Tibial nerve (tissue), 4 donors: ENCODE measurements around the gene TMBIM4. TPM values are rescaled to one million over a fixed set of nuclear protein-coding genes. Genes with fewer than 3 reads are reported as not detected.
"Not testable (repeated sequence)": the region's sequence is repeated elsewhere in the genome, so short reads cannot be mapped to it uniquely, and the experiment has no call there.

ENCODE experiments used
- DNase-seq, 2 donors: peaks; one replicate each; pipeline ENCODE4 v3.0.0-alpha.2; 2019; ENCODE audit warnings: low spot score in 2 of 2
- H3K27ac ChIP-seq, 4 donors: fragments of 200-600 bp; sonication (generic) in 3 of 4; one replicate each; pipeline ENCODE4 v1.5.1; 2017 to 2019; ENCODE audit warnings: mild to moderate bottlenecking in 1 of 4
- H3K27me3 ChIP-seq, 2 donors: fragments of 200-600 bp; sonication (generic) in 1 of 2; one replicate each; pipeline versions ENCODE4 v1.5.1 to v1.6.0; 2017 to 2019
- H3K36me3 ChIP-seq, 3 donors: fragments of 200-600 bp; sonication (generic); one replicate each; pipeline ENCODE4 v1.5.1; 2018 to 2019
- H3K4me1 ChIP-seq, 4 donors: fragments of 200-600 bp; sonication (generic) in 3 of 4; one replicate each; pipeline ENCODE4 v1.5.1; 2017 to 2019
- H3K4me3 ChIP-seq, 4 donors: fragments of 200-600 bp; sonication (generic) in 3 of 4; one replicate each; pipeline ENCODE4 v1.5.1; 2017 to 2019; ENCODE audit warnings: mild to moderate bottlenecking in 1 of 4, moderate library complexity in 1 of 4
- H3K9me3 ChIP-seq, 4 donors: fragments of 200-600 bp; sonication (generic) in 3 of 4; one replicate each; pipeline ENCODE4 v1.5.1; 2017 to 2019
- CTCF ChIP-seq, 5 experiments: fragments of 200-600 bp in 3 of 5; fragments of 450-650 bp in 2 of 5; sonication (generic) in 3 of 5; IDR thresholded peaks; one replicate each; pipeline ENCODE4 v1.5.1; 2016 to 2019; ENCODE audit warnings: antibody characterized with exemption in 5 of 5, mild to moderate bottlenecking in 3 of 5, moderate library complexity in 2 of 5
- EP300 ChIP-seq, 2 donors: sonication (generic); formaldehyde crosslinking; IDR thresholded peaks; one replicate each; pipeline ENCODE4 v1.6.1; 2017; ENCODE audit warnings: antibody characterized with exemption in 2 of 2, mild to moderate bottlenecking in 1 of 2
- POLR2A ChIP-seq, 2 donors: fragments of 450-650 bp; IDR thresholded peaks; one replicate each; pipeline ENCODE4 v1.6.1; 2017; ENCODE audit warnings: antibody characterized with exemption in 2 of 2, mild to moderate bottlenecking in 2 of 2, moderate library complexity in 2 of 2
- WGBS, 2 donors: methylation state at CpG; one replicate each; pipeline ENCODE4 v1.1.5; 2018; 5-methylcytosine and 5-hydroxymethylcytosine counted together
- total RNA-seq, 4 donors: library from RNA; depleted of rRNA; stranded (reverse); fragments of >200 nt; gene quantifications; one replicate each; pipeline ENCODE4 v1.1.0, GENCODE V29; 2016

Gene TMBIM4
- total RNA-seq, 4 donors from 2014 or later: 101 to 229 (median 199) TPM

- Histone ChIP-seq H3K4me1 (no peaks in the 10 kb centered on the region), H3K9me3 (no peaks in the 10 kb centered on the region), H3K27me3 (peaks cover 0 to 4% of the 10 kb centered on the region in 2 donors), H3K4me3 (no peak overlapping the region), H3K36me3 (no peaks in the 10 kb centered on the region), H3K27ac (no peak overlapping the region)
- no peak for DNase-seq
- WGBS, 2 donors: 67 to 94% methylated on average over 3 of the region's 3 CpGs
- TF ChIP-seq EP300 (IDR thresholded peaks at IDR 0.05) (no peak), CTCF (IDR thresholded peaks at IDR 0.05) (no peak)
Measured at GRCh38 chr12:66182956-66183355, 13.2 kb upstream of the TMBIM4 start.

GRCh38 chr12:66176105-66176900, 6.5 kb upstream of the TMBIM4 start:
- Histone ChIP-seq H3K27ac (no peak overlapping the region), H3K36me3 (no peaks in the 10 kb centered on the region), H3K4me1 (peaks cover 0 to 4% (median 0%) of the 10 kb centered on the region in 4 donors), H3K4me3 (no peak overlapping the region), H3K27me3 (peaks cover 0 to under 1% of the 10 kb centered on the region in 2 donors), H3K9me3 (no peaks in the 10 kb centered on the region)
- TF ChIP-seq POLR2A (IDR thresholded peaks at IDR 0.05) (no peak), CTCF (IDR thresholded peaks at IDR 0.05) (no peak), EP300 (IDR thresholded peaks at IDR 0.05) (no peak)
- DNase-seq: no peak
- 66 to 69% methylated on average over 1 of the region's 1 CpG for WGBS, 2 donors

- H3K27ac ChIP-seq, H3K27me3 ChIP-seq, DNase-seq, H3K4me1 ChIP-seq, H3K9me3 ChIP-seq, H3K4me3 ChIP-seq, H3K36me3 ChIP-seq: not testable (repeated sequence)
- 93 to 94% methylated on average over 45 to 46 of the region's 54 CpGs for WGBS, 2 donors
Measured at GRCh38 chr12:66174391-66175325, 4.9 kb upstream of the TMBIM4 start.

GRCh38 chr12:66170606-66171005, 810 bp upstream of the TMBIM4 start:
- H3K4me3 ChIP-seq: peak overlapping the region in 3 of 4 donors; percentile 76 to 89 (median 79)
- peaks cover 0 to 5% (median 0%) of the 10 kb centered on the region in 3 donors for H3K36me3 ChIP-seq
- TF ChIP-seq CTCF (IDR thresholded peaks at IDR 0.05) (no peak), POLR2A (IDR thresholded peaks at IDR 0.05) (no peak), EP300 (IDR thresholded peaks at IDR 0.05) (no peak)
- H3K4me1 ChIP-seq: peaks cover 0 to 27% (median 15%) of the 10 kb centered on the region in 4 donors
- 94% methylated on average over 3 of the region's 3 CpGs for WGBS, 2 donors
- no peaks in the 10 kb centered on the region for H3K27me3 ChIP-seq
- no peak for DNase-seq
- peak overlapping the region in 3 of 4 donors; percentile 98 to 100 (median 99) for H3K27ac ChIP-seq
- H3K9me3 ChIP-seq: no peaks in the 10 kb centered on the region

GRCh38 chr12:66168410-66168809, 1.4 kb downstream of the TMBIM4 start:
- H3K36me3 ChIP-seq: peaks cover 0 to 5% (median 0%) of the 10 kb centered on the region in 3 donors
- no peak for DNase-seq
- H3K27ac ChIP-seq: peak overlapping the region; percentile 98 to 100 (median 99)
- H3K27me3 ChIP-seq: no peaks in the 10 kb centered on the region
- no peak for TF ChIP-seq EP300 (IDR thresholded peaks at IDR 0.05)
- TF ChIP-seq POLR2A (IDR thresholded peaks at IDR 0.05): no peak
- no peak for TF ChIP-seq CTCF (IDR thresholded peaks at IDR 0.05)
- peaks cover 0 to 8% (median 0%) of the 10 kb centered on the region in 4 donors for H3K9me3 ChIP-seq
- 68 to 78% methylated on average over 8 of the region's 8 CpGs for WGBS, 2 donors
- peaks cover 0 to 30% (median 15%) of the 10 kb centered on the region in 4 donors for H3K4me1 ChIP-seq
- H3K4me3 ChIP-seq: peak overlapping the region in 3 of 4 donors; percentile 76 to 89 (median 87)
